Ascending aorta (tissue), 2 donors: ENCODE results near the gene PDCD7. TPM values are rescaled to one million over a fixed set of nuclear protein-coding genes. Genes with fewer than 3 reads are reported as not detected.

ENCODE experiments used
- DNase-seq, 2 donors: peaks; one replicate each; pipeline ENCODE4 v3.0.0-alpha.2; 2019; ENCODE audit warnings: low spot score in 2 of 2
- H3K27ac ChIP-seq, 2 donors: fragments of 200-600 bp; sonication (generic); one replicate each; pipeline ENCODE4 v1.5.1; 2016 to 2017; ENCODE audit warnings: mild to moderate bottlenecking in 1 of 2
- H3K27me3 ChIP-seq: fragments of 200-600 bp; sonication (generic); one replicate; pipeline ENCODE4 v1.5.1; 2017
- H3K36me3 ChIP-seq, 2 donors: fragments of 200-600 bp; sonication (generic); one replicate each; pipeline ENCODE4 v1.5.1; 2016
- H3K4me1 ChIP-seq, 2 donors: fragments of 200-600 bp; sonication (generic); one replicate each; pipeline ENCODE4 v1.5.1; 2016 to 2017; ENCODE audit warnings: mild to moderate bottlenecking in 1 of 2
- H3K4me3 ChIP-seq, 2 donors: fragments of 200-600 bp; sonication (generic); one replicate each; pipeline ENCODE4 v1.5.1; 2016 to 2017; ENCODE audit warnings: mild to moderate bottlenecking in 1 of 2
- H3K9me3 ChIP-seq, 2 donors: fragments of 200-600 bp; sonication (generic); one replicate each; pipeline ENCODE4 v1.5.1; 2016
- intact Hi-C: fragments of 100-400 bp; cut with DNase I; formaldehyde crosslinking; loops from one replicate; pipeline ENCODE4 v1.15.1; 2023
- total RNA-seq: library from RNA; depleted of rRNA; stranded (reverse); fragments of >200 nt; gene quantifications from one replicate; pipeline ENCODE4 v1.1.0, GENCODE V29; 2016
- TF ChIP-seq, protein P1 (sequence below), 3 experiments: fragments of 200-600 bp in 2 of 3; fragments of 450-650 bp in 1 of 3; sonication (generic) in 2 of 3; IDR thresholded peaks; one replicate each; pipeline ENCODE4 v1.5.1; 2016 to 2019; ENCODE audit warnings: antibody characterized with exemption in 3 of 3, mild to moderate bottlenecking in 1 of 3, moderate library complexity in 1 of 3

The PDCD7 gene
- total RNA-seq, 1 donor from 2014 or later, result 9.2 TPM

GRCh38 chr15:65091946-65092770 lies 41.5 kb downstream of the PDCD7 start:
- no peaks in the 10 kb centered on the region for H3K9me3 ChIP-seq
- no peaks in the 10 kb centered on the region for H3K27me3 ChIP-seq
- intact Hi-C loops, result no loop called here
- no peak overlapping the region for H3K4me3 ChIP-seq
- peaks cover 19 to 68% of the 10 kb centered on the region in 2 donors for H3K4me1 ChIP-seq
- H3K36me3 ChIP-seq, result peaks cover under 1% of the 10 kb centered on the region in 2 donors
- TF ChIP-seq, protein P1, sequence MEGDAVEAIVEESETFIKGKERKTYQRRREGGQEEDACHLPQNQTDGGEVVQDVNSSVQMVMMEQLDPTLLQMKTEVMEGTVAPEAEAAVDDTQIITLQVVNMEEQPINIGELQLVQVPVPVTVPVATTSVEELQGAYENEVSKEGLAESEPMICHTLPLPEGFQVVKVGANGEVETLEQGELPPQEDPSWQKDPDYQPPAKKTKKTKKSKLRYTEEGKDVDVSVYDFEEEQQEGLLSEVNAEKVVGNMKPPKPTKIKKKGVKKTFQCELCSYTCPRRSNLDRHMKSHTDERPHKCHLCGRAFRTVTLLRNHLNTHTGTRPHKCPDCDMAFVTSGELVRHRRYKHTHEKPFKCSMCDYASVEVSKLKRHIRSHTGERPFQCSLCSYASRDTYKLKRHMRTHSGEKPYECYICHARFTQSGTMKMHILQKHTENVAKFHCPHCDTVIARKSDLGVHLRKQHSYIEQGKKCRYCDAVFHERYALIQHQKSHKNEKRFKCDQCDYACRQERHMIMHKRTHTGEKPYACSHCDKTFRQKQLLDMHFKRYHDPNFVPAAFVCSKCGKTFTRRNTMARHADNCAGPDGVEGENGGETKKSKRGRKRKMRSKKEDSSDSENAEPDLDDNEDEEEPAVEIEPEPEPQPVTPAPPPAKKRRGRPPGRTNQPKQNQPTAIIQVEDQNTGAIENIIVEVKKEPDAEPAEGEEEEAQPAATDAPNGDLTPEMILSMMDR (IDR thresholded peaks at IDR 0.05), result no peak
- DNase-seq, result peak in 1 of 2 donors; percentile 58
- H3K27ac ChIP-seq, result peak overlapping the region; percentile 96 to 98

DNA sequence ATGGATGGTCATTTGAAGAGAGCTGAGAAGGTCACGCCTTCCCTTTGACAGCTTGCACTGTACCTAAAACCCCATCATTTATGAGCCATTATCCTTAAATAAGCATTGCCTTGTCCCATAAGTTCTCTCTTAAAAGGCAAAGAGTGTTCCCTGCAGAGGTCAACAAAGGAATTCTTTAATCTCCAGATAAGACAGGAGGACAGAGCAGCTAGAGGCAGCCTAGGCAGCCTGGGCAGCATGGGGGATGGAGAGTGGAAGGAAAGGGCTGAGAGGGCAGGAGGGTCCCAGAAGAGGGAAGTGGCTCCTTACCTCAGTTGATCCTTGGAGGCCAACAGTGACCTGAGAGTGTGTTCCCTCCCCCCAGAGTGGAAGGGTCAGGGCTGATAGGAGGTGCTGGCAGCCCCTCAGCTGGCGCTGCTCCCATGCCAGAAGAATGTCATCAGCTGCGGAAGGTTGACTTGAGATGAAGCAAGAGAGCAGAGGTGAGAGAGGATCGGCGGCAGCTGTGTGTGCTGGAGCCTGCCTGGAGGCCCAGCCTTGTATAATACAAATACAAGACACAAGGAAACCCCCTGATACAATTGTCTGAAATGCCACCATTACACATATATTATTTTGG lies 44.3 kb downstream of the PDCD7 start:
- peak overlapping the region; percentile 96 to 98 for H3K27ac ChIP-seq
- TF ChIP-seq, protein P1 (IDR thresholded peaks at IDR 0.05), result no peak
- H3K27me3 ChIP-seq, result no peaks in the 10 kb centered on the region
- no peak for DNase-seq
- no peaks in the 10 kb centered on the region for H3K9me3 ChIP-seq
- peaks cover 42 to 82% of the 10 kb centered on the region in 2 donors for H3K4me1 ChIP-seq
- no peaks in the 10 kb centered on the region for H3K36me3 ChIP-seq
- no peak overlapping the region for H3K4me3 ChIP-seq
- intact Hi-C loops, result loop anchor here (2.0 kb wide), 1 partner anchor 23 kb away; the partner anchor contains the start of gene RASL12

DNA sequence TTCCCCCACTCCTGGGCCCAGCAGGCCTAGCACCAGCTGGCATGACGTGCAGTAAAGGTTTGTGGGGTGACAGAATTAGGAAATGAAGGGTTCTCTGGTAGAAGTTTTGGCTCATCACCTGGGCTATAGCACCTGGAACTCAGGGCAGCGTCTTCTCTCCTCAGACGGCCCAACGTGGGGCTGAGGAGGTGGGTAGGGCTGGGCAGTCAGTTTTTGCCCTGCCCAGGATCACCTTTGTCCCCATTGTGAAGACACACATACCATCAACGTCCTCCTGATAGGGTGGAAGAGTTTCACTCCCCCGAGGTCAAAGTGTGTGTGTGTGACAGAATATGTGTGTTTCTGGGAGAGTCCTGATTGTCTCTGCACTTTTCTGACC lies 45.0 kb downstream of the PDCD7 start:
- H3K4me3 ChIP-seq, result no peak overlapping the region
- no peak for DNase-seq
- H3K36me3 ChIP-seq, result no peaks in the 10 kb centered on the region
- H3K9me3 ChIP-seq, result no peaks in the 10 kb centered on the region
- intact Hi-C loops, result loop anchor here (2.0 kb wide), 1 partner anchor 22 kb away; the partner anchor contains the start of gene RASL12
- TF ChIP-seq, protein P1 (IDR thresholded peaks at IDR 0.05), result no peak
- H3K27me3 ChIP-seq, result no peaks in the 10 kb centered on the region
- H3K27ac ChIP-seq, result peak overlapping the region; percentile 96 to 98
- H3K4me1 ChIP-seq, result peaks cover 42 to 82% of the 10 kb centered on the region in 2 donors

DNA sequence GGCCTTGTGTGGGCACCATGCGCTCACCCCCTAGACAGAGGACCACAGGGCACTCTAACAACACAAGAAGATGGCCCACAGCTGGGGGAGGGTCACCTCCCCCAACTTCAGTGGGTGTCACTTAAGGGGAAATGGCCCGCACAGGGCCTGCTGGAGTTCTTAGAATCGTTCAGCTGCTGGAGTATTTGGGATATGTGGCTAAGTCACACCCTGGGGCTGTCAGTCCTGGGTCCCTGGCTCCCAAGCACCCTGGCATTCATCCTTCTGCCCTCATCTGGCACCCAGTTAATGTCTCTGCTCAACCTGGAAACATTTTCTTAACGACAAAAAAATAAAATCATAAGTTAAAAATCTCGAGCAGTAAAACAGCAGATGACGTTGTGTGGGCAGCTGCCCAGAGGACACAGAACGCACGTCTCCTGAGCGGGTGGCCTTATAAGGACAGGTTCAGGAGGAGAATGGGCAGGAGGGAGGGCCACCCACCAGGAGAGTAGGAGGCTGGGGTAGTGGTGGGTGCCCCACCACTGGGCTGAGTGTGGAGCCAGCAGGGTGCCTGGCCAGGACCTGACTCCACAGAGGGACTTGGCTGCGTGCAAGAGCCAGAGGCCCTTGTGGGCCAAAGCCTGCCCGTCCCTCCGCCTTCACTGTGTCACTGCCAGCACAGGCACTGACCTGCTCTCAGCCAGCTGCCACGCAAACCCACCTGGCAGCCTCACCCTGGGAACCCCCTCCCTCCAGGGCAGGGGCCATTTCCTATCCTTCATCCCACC lies 45.5 kb downstream of the PDCD7 start:
- no peaks in the 10 kb centered on the region for H3K36me3 ChIP-seq
- TF ChIP-seq, protein P1 (IDR thresholded peaks at IDR 0.05), result no peak
- peak; percentile 94 to 98 for DNase-seq
- peak overlapping the region; percentile 96 to 98 for H3K27ac ChIP-seq
- H3K9me3 ChIP-seq, result no peaks in the 10 kb centered on the region
- no peaks in the 10 kb centered on the region for H3K27me3 ChIP-seq
- intact Hi-C loops, result loop anchor here (2.0 kb wide), 1 partner anchor 21 kb away; the partner anchor contains the start of gene RASL12
- peaks cover 42 to 84% of the 10 kb centered on the region in 2 donors for H3K4me1 ChIP-seq
- H3K4me3 ChIP-seq, result no peak overlapping the region

DNA sequence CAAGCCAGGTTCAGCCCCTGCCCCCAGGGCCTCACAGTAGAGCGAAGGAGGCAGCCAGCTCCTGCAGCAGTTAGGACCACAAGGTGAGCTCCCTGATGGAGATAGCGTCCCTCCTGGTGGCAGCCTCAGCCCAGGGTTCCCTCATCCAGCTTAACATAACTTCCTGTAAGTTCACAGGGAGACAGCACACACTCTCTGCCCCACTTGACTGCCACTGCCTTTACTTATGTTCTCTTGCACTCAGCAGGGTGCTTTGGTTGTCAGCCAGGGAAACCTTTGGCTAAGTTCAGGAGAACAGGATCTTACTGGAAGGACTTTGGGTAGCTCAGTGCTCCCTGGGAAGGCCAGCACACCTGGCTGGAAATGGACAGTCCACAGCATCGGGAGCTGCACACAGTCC lies 46.2 kb downstream of the PDCD7 start:
- H3K36me3 ChIP-seq, result no peaks in the 10 kb centered on the region
- DNase-seq, result no peak
- intact Hi-C loops, result no loop called here
- H3K4me3 ChIP-seq, result no peak overlapping the region
- no peaks in the 10 kb centered on the region for H3K9me3 ChIP-seq
- H3K27me3 ChIP-seq, result no peaks in the 10 kb centered on the region
- peaks cover 48 to 84% of the 10 kb centered on the region in 2 donors for H3K4me1 ChIP-seq
- TF ChIP-seq, protein P1 (IDR thresholded peaks at IDR 0.05), result no peak
- peak overlapping the region; percentile 96 to 98 for H3K27ac ChIP-seq
